GM19035 (cell line): ENCODE results near the gene TOMT.

Experiments used
- ATAC-seq: cut with Tn5 transposase; IDR thresholded peaks from one replicate; pipeline ENCODE4 v1.9.1; 2021; ENCODE audit not compliant: unreplicated experiment

Gene TOMT

DNA sequence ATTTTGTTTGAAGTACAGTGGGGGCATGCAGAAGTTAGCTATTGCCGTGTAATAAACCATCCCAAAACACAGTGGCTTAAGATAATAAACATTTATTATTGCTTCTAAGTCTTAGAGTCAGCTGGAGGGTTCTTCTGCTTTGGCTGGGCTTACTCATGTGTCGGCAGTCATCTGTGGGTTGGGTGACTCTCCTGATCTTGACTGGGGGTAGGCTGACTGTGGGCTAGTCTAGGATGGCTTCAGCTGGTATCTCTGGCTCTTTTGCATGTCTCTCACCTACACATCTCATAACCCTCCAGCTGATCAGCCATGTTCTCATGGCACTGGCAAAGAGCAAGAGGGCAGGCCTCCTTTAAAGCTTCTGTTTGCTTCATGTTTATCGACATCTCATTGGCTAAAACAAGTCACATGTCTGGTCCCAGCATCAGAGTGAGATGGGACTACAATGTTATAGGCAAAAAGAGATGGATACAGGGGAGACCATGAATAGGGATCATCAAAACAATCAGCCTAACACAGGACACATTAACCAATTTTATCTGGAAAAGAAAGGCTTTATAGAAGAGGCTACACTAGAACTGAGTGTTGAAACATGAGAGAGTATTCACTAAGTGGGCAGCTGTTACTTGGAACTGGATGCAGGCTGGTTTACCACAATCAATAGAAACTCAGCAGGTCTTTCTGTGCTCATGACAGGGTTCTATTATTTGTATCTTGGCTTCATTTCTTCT, 19.9 kb upstream of the TOMT start:
- no peak for ATAC-seq

DNA sequence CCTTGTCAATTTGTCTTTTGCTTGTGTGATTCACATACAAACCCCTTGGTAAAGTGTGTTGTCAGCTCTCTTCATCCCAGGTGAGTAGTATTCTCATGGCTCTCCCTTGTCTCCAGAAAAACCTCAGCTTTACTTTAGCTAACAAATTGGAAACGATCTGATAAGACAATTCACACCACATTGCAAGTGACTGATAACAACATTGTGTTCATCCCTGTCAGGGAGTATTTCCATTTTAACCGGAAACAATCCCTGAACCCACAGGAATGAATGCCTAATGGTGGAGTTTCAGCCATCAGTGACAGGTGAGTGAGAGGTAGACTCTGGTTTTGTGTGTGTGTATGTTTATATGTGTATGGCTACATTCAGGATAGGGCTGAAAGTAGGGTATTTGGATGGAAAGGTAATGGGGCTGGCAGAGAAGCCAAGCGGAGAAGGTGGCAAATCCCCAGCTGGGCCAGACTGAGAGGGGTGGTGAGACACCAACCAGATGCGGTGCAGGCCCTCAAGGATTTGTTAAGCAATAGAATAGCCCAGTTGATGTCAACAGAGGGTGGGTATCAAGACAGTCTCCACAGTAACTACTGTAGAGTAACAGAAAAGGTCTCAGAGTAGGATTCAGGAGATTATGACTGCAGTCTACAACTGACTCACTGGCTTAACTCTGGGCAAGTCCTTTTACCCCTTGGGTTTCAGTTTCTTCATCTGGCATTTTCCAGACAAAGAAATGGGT, 17.5 kb upstream of the TOMT start:
- ATAC-seq: no peak

DNA sequence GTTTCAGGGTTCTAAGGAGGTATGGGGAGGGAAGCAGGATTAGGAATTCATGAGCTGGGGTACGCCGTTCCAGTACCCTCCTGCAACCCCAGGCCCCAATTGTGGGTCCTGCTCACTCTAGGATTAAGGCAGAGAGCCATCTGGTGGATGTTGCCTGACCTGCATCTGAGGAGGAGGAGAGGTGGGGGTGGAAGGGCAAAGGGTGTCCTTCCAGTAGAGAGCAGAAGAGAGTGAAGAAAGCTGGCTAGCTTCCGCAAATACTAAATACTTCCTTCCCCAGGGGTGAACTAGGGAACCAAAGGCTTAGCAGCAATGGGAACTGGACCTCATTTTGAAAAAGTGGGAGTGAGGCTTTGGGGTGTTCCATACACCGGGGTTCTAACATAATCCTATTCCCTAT, 14.4 kb upstream of the TOMT start:
- no peak for ATAC-seq

DNA sequence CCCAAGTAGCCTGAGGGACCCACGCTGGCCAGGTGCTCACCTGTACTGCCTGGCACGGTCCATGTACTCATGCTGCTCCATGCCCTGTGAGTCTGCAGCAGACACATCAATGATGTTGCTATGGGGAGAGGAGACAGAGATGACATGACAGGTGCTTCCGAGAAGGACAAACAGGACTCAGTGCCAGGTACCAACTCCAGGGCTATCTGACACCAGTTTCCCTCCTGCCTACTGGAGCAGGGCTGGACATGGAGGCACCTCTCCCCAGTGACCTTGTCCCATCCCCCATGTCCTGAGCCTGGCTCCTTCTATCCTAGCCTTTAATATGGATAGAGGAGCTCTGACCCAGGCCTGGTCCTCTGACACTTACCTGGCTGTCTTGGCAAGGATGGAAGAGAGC, 7.0 kb upstream of the TOMT start:
- no peak for ATAC-seq

DNA sequence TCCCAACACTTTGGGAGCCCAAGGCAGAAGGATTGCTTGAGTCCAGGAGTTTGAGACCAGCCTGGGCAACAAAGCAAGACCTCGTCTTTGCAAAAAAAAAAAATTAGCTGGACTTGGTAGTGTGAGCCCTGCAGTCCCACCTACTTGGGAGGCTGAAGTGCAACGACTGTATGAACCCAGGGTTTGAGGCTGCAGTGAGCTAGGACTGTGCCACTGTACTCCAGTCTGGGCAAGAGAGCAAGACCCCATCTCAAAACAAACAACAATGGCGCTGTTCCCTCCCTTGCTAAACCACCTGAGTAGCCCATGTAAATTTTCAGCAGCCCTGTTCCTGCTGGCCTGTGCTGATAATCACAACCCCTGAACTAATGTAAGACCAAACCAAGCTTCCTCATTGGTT, 5.7 kb upstream of the TOMT start:
- ATAC-seq: no peak

DNA sequence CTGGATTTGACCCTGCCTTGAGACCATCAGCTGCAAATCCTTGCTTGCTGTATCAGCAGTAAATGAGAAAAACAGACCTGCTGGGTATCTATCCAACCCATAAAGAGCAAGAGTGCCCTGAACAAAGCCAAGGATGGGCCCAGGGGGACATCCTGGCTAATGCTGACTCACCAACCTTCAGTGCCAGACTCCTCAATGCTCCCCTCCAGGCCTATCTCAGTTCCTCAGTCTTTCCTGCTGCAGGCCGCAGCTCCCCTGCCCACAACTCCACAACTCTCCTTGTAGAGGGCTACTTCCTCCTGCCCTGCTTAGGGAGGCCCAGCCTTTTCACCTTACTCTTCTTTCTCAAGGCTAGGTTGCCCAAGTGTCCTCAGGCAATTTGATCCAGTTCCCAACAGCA, 5.3 kb upstream of the TOMT start:
- ATAC-seq: no peak

DNA sequence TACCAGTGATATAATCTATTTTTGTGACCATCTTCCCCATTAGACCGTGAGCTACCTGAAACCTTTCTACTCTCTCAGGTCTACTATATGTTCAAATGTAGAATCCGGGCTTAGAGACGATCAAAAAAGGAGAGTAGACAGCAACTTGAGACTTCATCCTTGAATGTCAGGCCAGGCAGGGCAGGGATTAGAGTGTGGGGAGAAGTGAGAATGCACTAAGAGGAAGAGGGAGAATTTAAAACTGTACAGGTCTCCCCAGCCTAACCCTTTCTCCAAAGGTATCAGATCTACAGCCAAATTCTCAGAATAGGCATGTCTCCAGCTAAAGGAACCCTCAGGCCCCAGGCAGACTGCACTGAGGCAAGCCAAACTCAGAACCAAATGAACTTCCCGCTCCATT, 3.6 kb upstream of the TOMT start:
- ATAC-seq: no peak

DNA sequence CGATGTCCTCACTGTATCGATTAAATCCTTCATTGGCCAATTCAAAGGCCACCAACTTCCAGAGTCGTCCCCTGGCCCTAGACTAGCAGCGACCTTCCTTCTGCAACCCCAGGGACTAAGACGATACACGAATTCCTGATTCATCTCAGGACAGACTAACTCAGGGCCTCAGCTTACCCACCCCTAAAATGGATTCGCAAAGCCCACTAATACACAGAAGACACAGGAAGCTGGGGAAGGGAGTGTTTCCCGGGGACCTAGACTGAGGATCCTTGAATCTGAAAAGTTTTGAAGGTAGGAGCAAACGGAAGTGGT, 3.1 kb upstream of the TOMT start:
- ATAC-seq: no peak

DNA sequence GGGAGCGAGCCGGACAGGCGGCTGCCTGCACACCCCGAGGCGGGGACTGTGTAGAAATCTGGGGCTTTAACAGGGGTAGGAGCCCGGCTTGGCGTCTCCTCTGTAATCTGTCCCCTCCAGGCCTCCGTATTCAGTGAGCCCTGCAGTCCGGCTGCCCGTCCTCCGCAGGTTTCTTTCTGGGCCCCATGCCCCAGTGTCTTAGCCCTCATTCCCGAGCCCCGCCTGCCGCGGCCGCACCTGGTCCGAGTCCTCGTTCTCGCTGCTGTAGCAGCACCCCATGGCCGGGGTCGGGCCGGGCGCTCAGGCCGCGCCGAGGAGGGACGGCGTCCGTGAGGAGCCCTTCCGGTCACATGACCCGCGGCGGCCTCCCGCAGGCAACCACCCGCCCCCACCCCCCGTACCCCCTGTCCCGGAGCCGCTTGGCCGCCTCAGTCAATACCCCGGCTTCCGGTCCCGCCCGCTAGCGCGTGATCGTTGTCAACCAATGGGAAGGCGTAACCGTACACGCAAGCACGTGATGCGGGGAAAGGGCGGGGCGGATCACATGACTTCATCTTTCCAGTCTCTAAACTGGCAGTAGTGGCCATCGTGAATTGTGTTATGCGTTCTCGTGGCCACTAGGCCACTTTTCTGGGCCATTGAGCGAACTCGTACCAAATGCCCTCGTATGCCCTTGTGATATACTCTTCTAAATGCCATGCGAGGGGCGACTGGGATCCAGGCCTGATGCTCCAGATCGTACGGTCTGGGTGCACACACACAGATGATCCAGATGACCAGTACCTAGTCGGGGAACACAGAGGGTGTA, 2.6 kb upstream of the TOMT start, which contains the start of gene LAMTOR1:
TSS of gene LAMTOR1 (minus strand) at position 352 of the 808 bp plus-strand sequence. CDS start at position 279, 73 bp downstream.
- ATAC-seq: peak; percentile 88

DNA sequence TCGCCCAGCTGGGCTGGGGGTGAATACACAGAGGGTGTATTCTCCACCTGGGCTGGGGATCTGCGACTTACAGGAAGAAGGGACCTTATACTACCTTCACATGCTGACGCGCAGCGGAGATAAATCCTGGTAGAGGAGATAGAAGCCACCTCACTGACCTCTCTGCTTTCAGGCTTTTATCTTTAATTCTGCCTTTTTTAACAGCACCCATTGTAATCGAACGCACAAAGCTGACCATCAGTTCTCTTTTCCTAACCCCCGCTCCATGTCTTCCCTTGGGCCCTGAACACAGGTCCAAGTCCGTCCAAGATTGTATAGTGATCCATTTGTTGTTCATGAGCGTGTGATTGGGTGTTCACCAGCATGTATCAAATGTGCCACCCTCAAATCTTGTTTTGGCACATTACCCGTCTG, 2.0 kb upstream of the TOMT start:
- no peak for ATAC-seq

DNA sequence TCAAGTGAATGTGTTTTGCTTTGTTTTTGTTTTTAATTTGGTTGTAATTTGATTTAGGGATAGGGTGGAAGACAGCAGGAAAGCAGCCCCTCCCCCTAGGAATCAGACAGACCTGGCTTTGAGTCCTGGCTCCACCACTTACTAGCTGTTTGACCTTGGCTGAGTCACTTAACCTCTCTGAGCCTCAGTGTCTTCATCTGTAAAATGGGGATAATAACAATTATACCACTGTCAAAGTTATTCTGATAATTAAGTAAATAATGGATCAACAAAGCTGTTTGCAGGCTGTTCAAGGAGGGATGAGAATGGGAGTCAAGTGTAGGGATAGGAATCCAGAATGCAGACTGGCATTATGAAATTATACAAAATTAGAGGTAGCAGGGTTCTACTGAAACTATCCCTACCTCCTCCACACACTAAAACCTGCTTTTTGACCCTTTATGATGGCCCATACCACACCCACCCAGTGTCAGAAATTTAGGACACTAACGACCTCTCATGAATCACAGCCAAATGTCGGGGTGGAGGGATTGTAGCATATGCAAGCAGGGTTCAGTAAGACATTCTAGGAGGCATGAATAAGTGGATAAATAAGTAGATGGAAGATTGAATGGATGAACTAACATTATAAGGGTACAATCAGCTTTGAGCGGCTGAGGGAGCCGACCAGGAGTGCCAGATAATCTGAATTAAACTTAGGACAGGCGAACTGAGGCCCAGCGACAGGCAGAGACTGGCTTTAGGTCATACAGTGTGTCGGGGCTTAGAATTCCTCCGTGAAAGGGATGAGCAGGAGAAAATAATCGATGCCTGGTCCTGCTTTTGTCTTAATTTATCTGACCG, 5.8 kb downstream of the TOMT start:
- peak; percentile 1 for ATAC-seq

DNA sequence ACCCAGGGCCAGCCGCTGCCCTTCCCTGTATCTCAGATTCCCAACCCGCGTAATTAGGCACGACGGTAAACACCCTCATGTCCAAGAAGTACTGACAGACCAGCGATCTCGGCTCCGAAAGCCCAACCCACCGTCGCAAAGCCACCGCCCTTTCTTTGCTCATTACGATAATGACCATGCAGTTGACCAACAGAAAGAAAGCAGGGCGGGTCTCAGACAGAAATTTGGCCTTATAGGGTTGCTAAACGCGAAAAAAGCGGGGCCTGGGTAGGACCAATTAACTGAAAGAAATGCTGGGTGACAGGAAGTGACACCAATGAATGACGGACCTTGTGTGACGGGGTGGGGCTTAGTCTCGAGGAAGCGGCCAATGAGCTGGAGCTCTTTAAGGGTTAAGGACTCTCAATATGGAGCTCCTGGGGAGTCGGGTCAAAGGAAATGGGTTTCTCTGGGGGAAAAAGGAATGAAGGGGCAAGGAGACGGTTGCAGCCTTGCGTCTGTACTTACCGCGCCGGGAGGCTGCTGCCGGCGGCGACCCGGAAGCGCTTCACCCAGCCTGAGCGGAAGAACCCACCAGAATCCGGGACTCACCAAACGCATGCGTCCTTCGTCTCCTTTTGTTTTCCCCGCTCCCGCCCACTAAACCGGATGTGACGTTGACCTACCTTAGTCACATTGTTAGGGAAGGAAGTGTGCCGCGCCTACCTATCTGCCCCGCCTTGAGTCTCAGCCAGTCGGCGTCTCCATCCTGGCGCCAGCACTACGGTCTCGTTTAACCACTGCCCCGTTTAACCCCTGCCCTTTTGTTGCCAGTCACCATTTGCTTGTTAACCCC, 6.6 kb downstream of the TOMT start, which contains the start of gene ANAPC15:
TSS of gene ANAPC15 (minus strand) at position 553 of the 835 bp plus-strand sequence. CDS start 1,419 bp downstream, outside the sequence.
- ATAC-seq: peak; percentile 91

DNA sequence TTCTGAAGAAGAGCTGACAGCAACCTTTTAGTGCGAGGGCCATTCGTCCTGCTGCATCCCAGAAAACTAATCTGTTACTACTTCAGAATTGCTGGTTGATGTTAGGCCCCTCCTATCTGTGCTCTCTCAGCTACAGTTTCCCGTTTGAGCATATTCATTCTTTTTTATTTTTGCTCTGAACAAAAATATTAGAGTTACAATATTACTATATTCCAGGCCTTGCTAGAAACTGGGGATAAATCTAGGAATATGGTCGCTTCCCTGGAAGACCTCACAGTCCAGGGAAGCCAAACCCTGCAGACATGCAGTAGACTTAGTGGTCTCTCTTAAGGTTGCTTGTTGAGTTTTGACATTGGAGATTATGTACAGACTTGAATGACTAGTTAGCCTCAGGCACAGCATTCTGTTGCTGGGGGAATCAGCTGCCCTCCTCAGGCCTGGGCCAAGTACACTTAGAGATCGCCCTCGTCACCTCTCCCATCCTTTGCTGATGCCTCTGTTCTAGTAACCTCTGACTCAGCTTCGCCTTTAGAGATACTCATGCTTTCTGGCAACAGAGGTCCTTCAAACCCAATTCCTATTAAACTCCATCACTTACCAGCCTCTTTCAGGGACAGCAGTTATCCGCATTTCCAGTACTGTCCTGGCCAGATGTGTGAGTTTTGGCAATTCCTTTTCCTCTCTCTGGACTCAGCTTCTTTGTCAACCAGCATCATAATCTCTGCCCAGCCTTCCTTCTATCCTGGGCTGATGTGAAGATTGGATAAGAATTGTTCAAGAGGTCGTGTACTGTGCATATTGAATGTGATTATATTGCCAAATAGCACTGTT, 7.5 kb downstream of the TOMT start:
- ATAC-seq: no peak

DNA sequence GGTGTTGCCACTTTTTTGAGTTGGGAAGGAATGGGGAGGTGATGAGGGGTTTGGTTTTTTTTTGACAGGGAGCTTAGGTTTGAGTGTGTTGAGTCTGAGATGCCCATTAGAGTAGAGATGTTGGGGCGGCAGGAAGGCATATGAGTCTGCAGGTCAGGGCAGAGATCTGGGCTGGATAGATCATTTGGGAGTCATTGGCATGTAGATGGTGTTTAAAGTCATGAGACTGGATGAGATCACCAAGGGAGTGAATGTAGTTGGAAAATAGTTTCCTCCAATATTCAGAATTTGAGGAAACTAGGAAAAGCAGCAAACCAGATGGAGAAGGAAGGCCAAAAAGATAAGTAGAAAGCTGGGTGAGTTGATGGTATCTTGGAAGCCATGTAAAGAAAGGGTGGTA, 8.8 kb downstream of the TOMT start:
- no peak for ATAC-seq

DNA sequence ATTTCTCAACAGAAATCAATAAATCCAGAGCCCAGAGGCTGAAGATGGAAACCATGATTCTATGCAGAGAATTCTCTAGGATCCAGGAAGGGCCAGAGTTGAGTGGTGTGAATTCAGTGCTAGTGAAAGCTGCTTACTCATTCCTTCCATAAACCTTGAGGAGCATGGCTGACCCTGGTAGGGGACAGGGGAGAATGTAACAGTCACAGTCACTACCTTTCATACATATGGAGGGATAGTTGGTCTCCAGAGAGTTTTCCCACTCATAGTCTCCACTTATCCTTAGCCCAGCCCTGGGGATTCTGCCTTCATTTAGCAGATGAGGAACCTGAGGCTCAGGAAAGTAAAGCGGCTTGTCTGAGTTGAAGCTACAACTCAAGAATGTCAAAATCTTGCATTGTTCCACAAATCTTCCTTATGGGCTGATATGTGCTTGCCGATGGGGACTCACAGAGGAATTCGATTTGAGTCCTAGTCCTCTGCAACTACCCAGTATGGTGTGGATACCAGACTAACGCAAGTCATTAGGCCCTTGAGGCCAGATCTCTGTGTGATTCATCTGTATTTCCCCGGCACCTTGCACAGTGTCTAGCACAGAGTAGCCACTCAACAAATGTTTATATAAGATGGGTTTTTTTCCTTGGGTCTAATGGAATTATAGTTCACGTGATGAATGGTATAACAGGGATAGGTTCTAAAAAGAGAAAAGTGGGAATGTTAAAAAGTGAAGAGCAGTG, 10.5 kb downstream of the TOMT start:
- no peak for ATAC-seq

DNA sequence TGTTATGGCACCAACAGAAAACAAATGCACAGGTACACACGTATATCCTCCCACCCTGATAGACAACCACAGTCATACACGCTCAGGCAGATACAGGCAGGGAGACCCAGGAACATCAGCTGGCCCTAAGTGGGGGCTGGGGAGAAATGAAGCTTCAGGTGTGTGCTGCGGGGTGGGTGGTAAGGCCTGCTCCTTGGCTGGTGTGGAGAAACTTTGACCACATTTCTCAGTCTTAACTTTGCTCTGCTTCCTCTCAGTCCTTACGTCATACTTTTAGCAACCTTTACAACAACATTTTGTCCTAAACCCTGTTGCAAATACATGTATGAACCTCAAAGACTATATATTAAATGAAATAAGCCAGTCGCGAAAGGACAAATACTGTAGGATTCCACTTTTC, 13.5 kb downstream of the TOMT start:
- no peak for ATAC-seq

DNA sequence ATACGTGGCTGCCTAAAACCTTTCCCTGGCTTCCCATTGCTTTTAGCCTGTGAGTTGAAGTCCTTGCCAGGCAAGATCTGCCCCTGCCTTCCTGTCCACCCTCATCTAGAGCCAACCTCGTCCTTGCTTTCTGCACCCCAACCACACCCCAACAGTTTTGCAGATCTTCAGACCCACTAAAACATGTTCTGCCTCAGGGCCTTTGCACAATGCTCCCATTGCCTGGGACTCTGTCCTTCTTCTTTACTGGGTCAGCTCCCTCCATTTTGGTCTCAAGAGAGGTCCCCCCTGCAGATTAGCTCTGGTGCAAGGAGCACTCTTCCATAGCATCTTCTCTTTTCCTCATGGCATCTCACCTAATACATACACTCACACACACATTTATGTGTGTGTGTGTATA, 15.2 kb downstream of the TOMT start:
- ATAC-seq: no peak

DNA sequence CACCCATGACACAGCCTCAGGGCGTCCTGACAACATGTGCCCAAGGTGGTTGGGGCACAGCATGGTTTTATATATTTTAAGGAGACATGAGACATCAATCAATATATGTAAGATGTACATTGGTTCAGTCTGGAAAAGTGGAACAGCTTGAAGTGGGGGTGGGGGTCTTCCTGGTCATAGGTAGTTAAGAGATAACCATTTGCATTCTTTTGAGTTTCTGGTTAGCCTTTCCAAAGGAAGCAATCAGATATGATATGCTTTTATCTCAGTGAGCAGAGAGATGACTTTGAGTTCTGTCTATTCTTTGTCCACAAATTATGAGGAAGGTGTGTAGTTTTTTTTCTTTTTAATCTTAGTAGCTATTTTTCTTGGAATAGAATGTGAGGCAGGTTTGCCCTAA, 16.9 kb downstream of the TOMT start:
- no peak for ATAC-seq
